ENCODE measurements around the gene USP10.

- TF ChIP-seq YY1 (IDR thresholded peaks at IDR 0.05; ENCODE audit: low read depth) (no peak), REST (IDR thresholded peaks at IDR 0.05; ENCODE audit: low read depth) (no peak)
These were observed 61.9 kb downstream of the USP10 start for GRCh38 chr16:84761448-84762368.
